Stimulated activated CD8-positive, alpha-beta memory T cell treated with anti-CD3 and anti-CD28 coated beads, Interleukin-4, amount 100 ng/mL, for 48 hours (primary cell): ENCODE results near the gene RILP.

Experiments
- DNase-seq: peaks from one replicate; pipeline ENCODE4 v3.0.0-alpha.2; 2020

RILP gene

DNA sequence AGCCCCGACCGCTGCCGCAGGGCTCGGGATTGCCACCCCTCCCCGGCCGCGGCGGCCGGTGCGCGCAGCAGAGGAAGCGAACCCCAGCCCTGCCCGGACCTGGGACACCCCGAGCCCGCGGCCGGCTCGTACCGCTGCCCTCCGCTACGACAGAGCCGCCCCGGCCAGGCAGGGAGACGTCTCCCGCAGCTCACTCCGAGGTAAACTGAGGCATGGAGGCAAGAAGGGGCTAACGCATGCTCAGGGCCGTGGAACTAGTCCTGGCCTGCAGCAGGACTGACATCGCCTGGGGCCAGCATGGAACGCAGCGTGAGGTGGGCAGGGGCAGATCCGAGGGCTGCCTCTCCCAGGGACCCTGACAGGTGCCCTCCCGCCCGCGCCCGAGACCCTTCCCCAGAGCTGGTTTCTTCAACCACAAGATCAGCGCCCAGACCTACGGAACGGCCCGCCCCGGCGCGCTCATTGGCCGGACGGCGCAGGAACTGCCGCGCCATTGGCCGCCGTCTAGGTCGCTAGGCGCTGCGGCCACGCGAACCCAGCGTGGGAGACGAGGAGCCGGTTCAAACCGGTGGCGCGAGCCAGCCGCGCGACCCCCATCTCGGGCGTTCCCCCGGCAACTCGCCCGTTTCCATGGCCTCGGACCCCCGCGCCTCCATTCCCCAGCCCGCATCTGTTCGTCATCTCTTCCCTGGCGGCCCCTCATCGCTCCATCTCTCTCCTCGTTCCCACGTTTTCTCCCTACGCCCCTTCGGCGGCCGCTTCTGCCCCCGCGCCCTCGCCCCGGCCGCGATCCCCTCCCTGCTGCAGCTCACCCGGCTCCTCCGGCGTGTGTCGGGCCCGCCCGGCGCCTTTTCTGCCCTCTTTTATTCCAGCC is 21.4 kb downstream of the RILP start, which contains the start of gene SLC43A2:
TSS of gene SLC43A2 (minus strand) at position 853 of the 874 bp plus-strand sequence. CDS start 960 bp downstream, outside the sequence.
- peak; percentile 83 for DNase-seq

DNA sequence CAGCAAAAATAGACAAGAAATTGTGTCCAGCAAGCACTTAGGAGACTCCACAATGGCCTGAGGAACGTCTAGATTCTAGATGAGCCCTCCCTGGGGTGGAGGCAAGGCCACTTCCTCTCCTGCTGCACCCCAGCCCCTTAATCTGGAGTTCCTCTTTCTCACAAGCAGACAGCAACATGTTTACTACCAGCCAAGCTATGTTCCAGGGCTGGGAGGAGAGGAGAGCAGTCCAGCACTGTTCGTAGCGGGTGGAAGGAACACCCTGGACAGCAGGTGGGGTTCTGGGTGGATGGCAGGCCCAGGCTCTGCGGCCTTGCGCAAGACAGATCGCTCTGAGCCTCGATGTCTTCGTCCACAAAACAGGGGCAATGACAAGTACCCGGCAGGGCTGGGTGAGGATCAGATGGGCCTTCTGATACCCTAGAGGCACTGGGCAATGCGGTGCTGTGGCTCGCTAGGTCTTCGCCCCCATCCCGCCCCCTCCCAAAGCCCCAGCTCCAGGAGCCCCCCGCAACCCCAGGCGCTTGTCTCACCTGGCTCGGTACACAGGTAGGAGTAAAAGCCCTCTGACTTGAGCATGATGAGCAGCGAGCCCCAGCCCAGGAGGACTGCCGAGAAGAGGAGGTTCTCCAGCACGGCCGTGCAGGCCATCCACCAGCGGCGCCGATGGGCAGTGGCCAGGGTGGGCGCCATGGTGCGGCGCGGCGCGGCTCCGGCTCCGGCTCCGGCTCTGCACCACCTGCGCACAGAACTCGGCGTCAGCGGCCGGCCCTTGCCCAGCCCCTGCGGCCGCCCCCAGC is 22.3 kb downstream of the RILP start:
- DNase-seq = no peak

DNA sequence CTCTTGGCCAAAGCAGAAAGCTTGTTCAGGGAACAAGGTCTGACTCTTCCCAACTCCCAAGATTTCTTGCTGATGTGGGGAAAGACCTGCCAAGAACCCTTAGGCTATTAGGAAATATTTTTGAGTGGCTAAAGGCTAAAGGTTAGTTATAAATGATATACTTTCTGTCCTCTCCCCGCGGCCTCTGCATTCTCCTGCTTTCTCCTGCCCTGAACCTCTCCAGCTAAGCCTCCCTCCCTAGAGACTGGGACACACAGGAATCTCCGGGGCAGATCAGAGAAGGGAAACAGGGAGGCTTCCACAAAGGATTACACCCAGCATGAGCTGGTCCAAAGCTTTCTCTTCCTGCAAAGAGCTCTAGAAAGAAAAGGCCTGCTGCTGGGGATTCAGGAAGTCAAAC is 23.3 kb downstream of the RILP start:
- DNase-seq = no peak

DNA sequence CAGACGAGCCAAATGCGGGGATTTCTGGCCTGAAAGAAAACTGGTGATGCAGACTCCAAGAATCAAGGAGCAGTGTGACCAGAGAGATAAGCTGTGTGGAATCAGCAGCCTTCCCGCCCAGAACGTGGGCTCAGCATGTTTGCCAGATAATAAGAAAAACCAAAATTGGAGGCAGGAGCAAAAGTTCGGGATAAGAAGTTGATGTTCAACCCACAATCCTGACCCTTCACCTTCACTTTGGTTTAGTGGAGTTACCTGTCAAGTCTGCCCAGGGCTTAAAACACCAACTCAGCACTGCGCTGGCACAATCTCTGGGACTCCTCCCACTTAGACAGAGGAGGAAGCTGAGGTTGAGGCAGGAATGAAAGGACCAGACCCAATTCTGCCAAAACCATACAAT is 24.1 kb downstream of the RILP start:
- no peak for DNase-seq

DNA sequence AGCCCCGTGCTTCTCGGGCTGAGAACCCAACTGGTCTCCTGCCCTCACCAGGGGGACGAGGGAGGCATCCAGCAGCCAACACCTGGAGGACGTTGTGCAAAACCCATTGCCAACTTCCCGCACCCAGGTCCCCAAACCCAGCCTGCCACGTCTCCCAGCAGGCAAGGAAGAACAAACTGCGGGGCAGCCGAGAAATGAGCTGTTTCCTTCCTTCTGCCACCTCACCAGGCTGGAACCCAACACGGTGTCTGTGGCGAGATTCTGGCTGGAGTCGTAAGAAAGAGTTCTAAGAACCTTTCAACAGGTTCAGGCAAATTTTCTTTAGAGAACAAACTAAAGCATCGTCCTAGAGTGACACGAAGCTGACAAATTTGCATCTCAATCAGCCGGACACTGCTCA is 24.6 kb downstream of the RILP start:
- DNase-seq = no peak

DNA sequence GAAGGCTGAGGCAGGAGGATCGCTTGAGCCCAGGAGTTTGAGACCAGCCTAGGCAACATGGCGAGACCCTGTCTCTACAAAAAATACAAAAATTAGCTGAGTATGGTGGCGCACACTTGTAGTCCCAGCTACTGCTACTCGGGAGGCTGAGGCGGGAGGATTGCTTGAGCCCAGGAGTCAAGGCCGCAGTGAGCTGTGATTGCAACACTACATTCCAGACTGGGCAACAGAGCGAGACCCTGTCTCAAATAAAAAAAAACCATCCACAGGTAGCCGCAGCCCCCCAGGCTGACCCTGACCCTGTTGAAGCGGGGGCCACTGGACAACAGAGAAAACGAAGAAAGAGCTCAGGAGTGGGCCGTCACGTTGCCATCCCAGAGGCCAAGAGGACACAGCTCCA is 25.0 kb downstream of the RILP start:
- DNase-seq = no peak

DNA sequence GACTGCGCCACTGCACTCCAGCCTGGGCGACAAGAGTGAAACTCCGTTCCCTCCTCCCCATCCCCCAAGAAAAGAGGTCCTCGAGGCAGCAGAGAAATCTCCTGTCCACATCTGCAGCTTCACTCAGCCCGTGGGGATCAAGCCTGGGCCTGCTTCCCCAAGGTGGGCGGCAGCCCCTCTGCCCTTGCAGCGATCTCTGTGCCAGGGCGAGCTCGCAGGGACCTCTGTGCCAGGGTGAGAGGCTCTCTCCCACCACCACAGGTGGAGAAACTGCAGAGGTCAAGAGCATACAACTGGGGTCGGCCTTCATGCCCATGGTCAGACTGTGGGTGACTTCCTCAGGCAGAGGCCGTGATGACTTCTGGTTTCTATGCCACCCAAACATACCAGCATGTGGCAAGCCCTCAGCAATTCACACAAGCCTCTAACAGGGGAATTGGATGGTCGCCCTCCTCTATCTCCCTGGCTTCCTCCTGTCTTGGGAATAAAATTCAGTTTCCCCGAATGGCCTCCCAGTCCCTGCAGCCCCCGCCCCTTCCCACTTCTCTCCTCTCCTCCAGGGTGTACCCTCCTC is 26.5 kb downstream of the RILP start:
- DNase-seq = no peak

DNA sequence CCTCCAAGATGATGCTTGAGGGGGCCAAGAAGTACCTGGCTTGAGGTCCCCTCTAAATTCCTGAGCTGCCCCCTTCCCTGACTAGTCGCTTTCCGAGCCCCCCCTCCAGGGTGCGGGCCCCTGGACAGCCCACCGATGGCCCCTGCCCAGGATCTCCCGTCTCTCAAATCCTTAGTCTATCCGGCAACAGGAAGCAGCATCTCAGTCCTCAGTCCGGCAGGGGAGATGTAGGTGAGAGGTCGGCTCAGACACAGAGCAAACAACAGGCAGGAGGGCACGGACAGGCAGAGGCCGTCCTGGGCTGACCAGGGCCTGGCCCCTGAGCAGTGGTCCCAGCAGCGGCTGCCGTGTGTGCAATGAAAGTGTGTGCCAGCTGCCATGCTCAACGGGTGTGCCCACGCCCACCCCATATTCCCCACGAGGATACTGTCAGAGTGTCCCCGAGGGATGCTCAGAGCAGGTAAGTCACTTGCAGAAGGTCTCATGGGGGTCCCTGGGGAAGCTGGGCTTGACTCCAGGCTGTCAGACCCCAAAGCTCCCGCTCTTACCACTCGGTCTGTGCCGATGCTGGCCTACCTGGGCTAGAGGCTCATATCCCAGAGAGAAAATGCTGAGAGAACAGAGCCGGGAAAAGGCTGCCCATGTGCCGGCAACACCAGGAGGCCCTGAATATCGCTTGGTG is 28.3 kb downstream of the RILP start:
- DNase-seq = no peak

DNA sequence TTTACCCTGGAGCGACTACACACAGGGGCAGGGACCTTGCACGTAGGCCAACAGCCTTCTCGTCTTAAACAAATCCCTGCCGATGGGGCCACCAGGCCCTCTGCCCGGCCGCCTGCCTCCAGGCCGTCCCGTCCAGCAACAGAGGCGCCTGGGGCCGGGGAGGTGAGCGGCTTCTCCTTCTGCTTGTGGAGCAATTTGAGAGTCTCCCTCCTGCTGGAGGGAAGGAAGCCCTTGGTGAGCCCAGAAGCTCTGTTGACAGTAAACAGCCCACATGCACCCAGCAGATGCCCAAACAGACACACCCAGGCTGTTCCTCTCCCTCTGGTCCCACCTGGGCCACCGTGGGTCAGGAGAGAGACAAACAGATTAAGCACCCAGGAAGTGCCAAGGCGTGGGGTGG is 29.2 kb downstream of the RILP start:
- DNase-seq = no peak

DNA sequence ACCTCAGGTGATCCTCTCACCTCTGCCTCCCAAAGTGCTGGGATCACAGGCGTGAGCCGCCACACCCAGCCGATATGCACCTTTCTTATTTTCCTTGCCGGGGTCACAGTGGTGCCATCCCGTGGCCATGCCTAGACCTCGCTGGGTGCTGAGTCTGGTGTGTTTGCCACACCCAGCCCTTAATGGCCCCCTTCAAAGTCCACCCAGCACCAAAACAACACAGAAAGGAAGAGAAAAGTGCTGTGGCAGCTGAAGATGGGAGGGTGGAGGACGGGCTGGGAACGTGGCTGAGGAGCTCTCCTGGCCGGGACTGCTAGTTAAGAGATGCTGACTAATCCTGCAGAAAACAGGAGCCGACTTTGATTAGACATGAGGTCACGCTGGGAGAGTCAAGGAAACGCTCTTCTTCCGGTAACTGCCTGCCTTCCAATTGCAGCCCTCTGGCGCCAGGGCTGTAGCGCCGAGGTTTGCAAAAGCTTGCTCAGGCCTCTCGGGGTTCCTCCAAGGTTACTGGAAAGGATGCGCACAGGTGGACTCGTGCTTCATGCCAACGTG is 32.0 kb downstream of the RILP start:
- no peak for DNase-seq

DNA sequence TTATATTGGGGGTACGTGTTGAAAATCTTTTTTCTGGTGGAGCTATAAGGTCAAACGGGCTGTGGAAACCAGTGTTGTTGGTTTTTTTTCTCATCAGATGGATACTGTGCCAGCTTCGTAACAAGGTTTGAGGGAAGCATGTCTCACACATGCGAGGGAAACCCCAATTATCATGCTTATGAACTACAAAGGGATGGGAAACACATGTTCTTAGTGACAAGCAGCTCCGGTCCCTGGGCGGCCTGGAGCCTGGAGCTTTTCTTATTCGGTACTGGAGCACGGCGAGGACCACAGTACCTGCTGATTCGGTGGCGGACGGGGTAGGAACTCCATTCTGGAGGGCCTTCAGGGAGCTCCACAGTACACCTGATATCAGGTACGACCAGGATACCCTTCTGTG is 33.6 kb downstream of the RILP start:
- no peak for DNase-seq

DNA sequence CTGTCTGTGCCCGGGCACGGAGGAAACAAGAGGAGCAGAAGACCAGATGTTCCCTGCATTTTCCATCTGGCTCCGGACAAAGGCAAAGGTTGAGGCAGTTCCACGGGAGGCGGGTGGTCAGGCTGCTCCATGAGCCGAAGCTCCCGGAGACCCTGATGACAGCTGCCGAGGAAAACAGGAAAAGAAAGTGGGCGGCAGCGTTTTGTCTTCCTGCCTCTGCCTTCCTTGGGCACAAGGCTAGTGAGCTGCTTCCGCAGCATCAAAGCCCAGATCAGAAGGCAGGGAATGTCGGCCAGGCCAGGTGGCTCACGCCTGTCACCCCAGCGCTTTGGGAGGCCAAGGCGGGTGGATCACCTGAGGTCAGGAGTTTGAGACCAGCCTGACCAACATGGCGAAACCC is 37.3 kb downstream of the RILP start:
- no peak for DNase-seq

DNA sequence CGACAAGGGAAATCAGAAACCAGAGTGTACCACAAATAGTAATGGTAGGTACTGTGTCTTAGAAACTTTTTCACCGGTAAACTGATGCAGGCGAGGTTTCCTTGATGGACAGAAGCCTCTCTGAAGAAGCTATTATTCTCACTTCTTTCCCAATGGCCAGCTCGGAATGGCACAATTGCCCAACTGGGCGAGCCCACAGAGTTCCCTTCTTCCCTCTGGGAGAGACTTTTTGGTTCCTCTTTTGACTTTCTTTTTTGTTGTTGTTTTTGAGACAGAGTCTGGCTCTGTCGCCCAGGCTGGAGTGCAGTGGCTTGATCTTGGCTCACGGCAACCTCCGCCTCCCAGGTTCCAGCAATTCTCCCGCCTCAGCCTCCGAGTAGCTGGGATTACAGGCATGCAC is 38.0 kb downstream of the RILP start:
- no peak for DNase-seq

DNA sequence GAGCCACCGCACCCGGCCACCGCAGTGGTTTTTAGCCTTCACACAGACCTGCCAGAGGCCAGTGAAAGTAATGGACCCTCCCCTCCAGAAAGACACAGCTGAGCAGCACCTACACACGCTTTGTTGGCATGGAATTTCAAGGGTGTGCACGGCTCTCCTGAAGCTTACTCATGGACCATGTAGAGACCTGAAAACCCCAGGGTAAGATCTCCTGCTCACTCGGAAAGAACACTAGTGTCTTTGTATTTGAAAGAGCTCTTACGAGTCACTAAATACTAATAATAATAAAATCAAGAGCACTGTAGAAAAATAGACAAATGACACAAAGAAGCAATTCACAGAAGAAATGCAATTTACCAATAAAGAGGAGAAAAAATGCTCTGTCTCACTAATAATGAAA is 41.0 kb downstream of the RILP start:
- DNase-seq = no peak

DNA sequence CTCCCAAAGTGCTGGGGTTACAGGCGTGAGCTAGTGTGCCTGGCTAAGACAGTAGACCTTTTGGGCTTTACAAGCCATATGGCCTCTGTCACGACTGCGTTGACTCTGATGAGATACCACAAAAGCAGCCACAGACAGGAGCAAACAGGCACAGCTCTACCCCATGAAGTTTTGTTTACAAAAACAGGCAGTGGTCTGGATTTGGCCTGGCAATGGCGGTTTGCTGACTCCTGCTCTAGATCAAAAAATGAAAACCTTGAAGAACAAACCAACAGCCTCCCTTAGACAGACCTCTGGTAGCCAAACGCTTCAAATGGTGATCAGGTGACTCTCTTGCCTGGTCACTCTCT is 41.7 kb downstream of the RILP start:
- no peak for DNase-seq

DNA sequence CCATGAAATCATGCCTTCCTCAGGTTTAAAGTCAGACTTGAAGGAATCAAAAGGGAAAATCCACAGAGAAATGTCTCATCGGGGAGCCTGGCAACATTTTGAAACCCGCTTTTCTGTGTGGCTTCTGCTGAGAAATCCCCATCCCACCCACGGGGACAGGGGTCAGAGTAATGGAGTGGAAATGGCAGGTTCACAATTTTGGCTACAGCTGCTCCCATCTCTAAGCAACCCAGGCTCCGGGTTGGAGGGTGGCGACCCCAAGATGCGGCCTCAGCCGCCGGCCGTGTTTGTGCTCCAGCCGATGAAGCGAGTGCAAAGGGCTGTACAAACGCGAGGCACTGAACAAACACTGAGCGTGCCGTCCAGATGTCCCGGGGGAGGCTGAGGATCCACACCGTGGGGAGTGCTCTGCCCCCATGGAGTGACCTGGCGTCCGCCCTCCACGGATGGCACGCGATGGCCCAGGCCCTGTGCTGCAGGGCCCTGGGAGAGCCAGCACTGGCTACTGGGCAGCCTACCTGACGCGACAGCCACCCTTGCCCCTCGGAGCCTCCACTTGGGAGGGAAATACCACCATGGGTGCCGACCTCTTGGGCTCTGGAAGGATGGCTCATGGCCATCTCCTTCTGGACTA is 43.2 kb downstream of the RILP start:
- peak; percentile 64 for DNase-seq

DNA sequence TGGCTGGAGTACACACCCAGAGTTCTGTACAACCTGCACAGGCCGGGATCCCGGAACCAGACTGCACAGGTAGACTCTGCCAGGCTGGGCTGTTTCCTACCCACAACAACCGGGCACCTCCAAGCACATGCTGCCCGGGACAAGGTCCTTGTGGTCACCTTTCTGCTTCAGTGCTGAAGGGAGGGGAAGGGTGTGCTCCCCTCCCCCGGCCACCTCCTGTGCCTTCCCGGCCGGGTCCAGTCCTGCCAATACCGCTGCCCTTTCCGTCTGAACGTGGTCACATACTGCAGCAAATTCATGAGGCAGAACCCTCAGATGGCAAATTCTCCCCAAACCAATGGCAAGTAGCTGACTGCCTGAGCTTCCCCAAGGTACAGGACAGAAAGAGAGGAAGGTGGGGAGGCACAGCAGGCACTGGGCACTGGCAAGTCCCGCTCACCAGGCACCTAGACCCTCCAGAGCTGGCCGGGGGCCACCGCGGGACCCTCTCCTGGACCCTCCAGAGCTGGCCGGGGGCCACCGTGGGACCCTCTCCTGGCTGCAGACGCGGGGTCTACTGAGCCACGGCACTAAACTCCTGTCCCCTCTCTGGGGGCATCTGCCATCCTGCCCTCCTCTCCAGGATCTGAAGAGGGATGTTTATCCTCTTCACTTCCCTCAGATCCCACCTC is 43.9 kb downstream of the RILP start:
- DNase-seq = no peak

DNA sequence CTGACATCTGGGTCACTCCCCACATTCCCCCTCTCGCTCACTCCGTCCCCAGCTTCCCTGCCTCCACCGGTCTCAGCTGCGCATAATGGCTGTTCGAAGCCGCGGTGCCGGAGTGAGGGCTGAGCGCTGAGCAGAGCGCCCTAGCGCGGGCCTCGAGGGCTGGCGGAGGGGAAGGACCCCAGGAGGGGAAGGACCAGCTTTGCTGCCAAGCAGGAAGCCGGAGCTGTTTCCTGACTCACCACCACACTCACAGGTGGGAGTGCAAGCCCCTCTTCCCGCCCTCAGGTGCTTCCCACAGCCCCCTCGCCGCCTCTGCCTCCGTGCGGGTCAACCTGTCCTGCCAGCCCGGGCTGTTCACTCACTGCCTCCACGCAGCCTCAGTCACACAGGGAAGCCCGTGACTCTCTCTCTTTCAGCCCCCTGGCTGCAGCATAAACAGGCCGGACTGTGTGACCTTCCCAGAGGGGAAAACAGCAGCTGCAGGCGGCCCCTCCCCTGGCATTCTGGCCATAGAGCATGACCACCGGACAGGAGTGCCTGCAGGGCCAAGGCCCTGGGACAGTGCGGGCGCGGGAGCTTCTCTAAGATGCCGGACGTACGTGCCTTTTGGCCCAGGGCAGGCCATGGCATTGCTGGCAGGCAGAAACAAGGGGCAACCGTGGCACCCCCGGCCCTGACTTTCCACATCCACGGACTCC is 44.7 kb downstream of the RILP start:
- no peak for DNase-seq

DNA sequence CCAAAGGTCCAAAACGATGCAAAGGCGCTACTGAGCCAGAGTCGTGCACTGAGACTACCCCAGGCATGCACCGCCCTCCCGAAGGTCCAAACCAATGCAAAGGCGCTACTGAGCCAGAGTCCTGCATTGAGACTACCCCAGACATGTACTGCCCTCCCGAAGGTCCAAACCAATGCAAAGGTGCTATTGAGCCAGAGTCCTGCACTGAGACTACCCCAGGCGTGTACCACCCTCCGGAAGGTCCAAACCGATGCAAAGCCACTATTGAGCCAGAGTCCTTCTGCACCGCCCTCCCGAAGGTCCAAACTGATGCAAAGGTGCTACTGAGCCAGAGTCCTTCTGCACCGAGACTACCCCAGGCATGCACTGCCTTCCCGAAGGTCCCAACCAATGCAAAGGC is 48.1 kb downstream of the RILP start:
- DNase-seq = no peak

DNA sequence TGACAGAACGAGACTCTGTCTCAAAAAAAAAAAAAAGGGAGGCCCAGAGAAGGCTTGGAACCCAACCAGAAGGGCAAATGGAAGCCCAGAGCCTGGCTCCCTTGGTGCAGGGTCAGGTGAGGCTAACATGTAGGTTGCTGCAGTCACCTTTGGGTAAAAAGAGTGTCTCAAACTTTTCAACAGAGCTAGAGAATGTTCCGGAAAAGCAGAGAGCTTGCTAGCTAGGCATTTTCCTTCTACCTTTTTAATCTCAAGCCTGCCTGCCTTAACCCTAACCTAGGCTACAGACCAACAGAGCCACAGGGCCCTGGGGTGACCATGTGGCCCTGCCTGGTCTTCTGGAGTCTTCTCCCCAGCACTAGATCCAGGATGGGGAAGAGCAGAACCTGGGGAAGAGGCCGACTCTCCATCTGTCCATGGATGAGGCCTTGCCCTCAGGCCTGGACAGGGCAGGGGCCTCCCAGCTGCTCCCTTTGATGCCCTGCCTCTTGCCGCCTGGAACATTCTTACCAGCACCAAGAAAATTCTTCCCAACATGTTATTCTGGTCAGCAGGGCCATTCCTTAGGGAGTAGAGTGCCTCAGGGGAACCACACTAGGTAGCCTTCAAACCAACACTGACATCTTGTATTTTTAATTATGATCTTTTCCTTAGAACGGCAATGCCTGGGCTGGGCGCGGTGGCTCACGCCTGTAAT is 51.1 kb downstream of the RILP start:
- DNase-seq = no peak
